GM19463 (cell line): Measurements from ENCODE around the gene TMEM183A.
A peak's percentile ranks its signal among the peaks of the same experiment; 100 is the strongest.
"Not testable (repeated sequence)": the region's sequence is repeated elsewhere in the genome, so short reads cannot be mapped to it uniquely, and the experiment has no call there.

Experiments
- ATAC-seq: cut with Tn5 transposase; IDR thresholded peaks from one replicate; pipeline ENCODE4 v1.9.1; 2021; ENCODE audit warnings: mild to moderate bottlenecking, moderate library complexity; ENCODE audit not compliant: unreplicated experiment

TMEM183A gene

GRCh38 chr1:202987255-202987654 lies 19.9 kb upstream of the TMEM183A start:
- ATAC-seq = no peak

- no peak for ATAC-seq
These were observed 19.1 kb upstream of the TMEM183A start for GRCh38 chr1:202987922-202988583.

GRCh38 chr1:202989879-202990278 lies 17.3 kb upstream of the TMEM183A start:
- no peak for ATAC-seq

- no peak for ATAC-seq
These were observed 16.1 kb upstream of the TMEM183A start for GRCh38 chr1:202991112-202991511.

GRCh38 chr1:202994756-202995155 lies 12.4 kb upstream of the TMEM183A start:
- no peak for ATAC-seq

GRCh38 chr1:202998836-202999750 lies 8.1 kb upstream of the TMEM183A start:
- no peak for ATAC-seq

- ATAC-seq = no peak
These were observed 6.8 kb upstream of the TMEM183A start for GRCh38 chr1:203000217-203000944.

- no peak for ATAC-seq
These were observed 5.2 kb upstream of the TMEM183A start for GRCh38 chr1:203001986-203002385.

GRCh38 chr1:203002951-203003350 lies 4.2 kb upstream of the TMEM183A start:
- ATAC-seq = no peak

GRCh38 chr1:203005395-203006142 lies 1.6 kb upstream of the TMEM183A start:
- not testable (repeated sequence) for ATAC-seq

- no peak for ATAC-seq
These were observed 2.0 kb downstream of the TMEM183A start for GRCh38 chr1:203009185-203009584.

- ATAC-seq = no peak
These were observed 4.4 kb downstream of the TMEM183A start for GRCh38 chr1:203011582-203011981.

- no peak for ATAC-seq
These were observed 9.9 kb downstream of the TMEM183A start for GRCh38 chr1:203017061-203017460.

GRCh38 chr1:203017692-203018091 lies 10.5 kb downstream of the TMEM183A start:
- no peak for ATAC-seq

- ATAC-seq = not testable (repeated sequence)
These were observed 15.7 kb downstream of the TMEM183A start for GRCh38 chr1:203022855-203023254.

GRCh38 chr1:203025686-203026030 lies 18.5 kb downstream of the TMEM183A start:
- ATAC-seq = no peak

GRCh38 chr1:203026031-203026665 lies 19.0 kb downstream of the TMEM183A start, which contains the start of gene PPFIA4:
Gene PPFIA4 (plus strand): TSS chr1:203026491. CDS start chr1:203039009, 12,518 bp downstream.
- ATAC-seq = peak; percentile 91

- ATAC-seq = no peak
These were observed 19.8 kb downstream of the TMEM183A start for GRCh38 chr1:203026666-203027663.
